ENCODE measurements around the gene DYTN. TPM values are rescaled to one million over a fixed set of nuclear protein-coding genes. Genes with fewer than 3 reads are reported as not detected.

Gene DYTN
- total RNA-seq, 1 donor from 2014 or later, result not detected

DNA sequence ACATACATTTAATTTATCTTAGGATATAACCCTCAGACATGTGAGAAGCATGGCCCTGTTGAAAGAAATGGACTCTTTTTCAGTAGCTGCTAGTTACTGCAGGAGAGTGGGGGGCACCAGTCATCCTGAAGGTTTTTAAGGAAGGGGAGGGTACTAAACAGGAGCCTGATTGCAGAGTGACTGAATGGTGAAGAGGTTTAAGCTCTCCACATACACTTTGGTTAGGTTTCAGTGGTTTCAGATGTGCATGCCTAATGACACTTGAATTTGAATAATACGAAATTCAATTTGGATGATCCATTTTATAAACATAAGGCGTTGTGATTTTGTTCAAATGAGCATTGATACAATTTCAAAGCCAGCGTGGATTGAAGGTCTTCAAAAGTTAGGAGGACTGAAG is 86.9 kb downstream of the DYTN start:
- no peaks in the 10 kb centered on the region for H3K36me3 Mint-ChIP-seq (ENCODE audit: low read depth)
- peaks cover 5% of the 10 kb centered on the region for H3K4me1 Mint-ChIP-seq
- peaks cover 33% of the 10 kb centered on the region for H3K27me3 Mint-ChIP-seq (ENCODE audit: low read depth)
- no peak overlapping the region for H3K4me3 Mint-ChIP-seq
- H3K27ac Mint-ChIP-seq (ENCODE audit: unreplicated experiment), result no peak overlapping the region
- DNase-seq (ENCODE audit: low read depth, low spot score), result no peak
- no peaks in the 10 kb centered on the region for H3K9me3 Mint-ChIP-seq
- TF ChIP-seq, protein P1, sequence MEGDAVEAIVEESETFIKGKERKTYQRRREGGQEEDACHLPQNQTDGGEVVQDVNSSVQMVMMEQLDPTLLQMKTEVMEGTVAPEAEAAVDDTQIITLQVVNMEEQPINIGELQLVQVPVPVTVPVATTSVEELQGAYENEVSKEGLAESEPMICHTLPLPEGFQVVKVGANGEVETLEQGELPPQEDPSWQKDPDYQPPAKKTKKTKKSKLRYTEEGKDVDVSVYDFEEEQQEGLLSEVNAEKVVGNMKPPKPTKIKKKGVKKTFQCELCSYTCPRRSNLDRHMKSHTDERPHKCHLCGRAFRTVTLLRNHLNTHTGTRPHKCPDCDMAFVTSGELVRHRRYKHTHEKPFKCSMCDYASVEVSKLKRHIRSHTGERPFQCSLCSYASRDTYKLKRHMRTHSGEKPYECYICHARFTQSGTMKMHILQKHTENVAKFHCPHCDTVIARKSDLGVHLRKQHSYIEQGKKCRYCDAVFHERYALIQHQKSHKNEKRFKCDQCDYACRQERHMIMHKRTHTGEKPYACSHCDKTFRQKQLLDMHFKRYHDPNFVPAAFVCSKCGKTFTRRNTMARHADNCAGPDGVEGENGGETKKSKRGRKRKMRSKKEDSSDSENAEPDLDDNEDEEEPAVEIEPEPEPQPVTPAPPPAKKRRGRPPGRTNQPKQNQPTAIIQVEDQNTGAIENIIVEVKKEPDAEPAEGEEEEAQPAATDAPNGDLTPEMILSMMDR (conservative IDR thresholded peaks at IDR 0.05), result no peak

DNA sequence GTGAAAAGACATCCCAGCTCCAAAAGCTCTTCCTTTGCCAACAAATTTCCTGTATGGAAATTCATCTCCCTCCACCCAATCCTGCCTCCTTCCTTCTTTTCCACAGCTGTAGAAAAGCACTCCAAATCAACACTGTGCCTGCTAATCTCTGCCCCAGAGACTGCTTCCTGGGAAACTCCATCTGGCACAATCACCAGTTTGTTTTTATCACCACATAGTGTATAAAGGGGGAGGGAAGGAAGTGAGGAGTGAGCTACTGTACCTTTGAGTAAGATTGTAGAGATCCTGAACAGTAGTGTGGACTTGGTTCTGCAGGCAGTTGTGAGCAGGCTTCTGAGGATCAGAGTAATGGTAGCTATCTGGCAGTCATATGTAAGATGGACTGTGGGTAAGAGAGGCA is 90.6 kb downstream of the DYTN start:
- TF ChIP-seq, protein P1 (conservative IDR thresholded peaks at IDR 0.05), result no peak
- H3K36me3 Mint-ChIP-seq (ENCODE audit: low read depth), result no peaks in the 10 kb centered on the region
- H3K27me3 Mint-ChIP-seq (ENCODE audit: low read depth), result peaks cover 16% of the 10 kb centered on the region
- H3K4me1 Mint-ChIP-seq, result peaks cover 5% of the 10 kb centered on the region
- no peak overlapping the region for H3K27ac Mint-ChIP-seq (ENCODE audit: unreplicated experiment)
- no peak overlapping the region for H3K4me3 Mint-ChIP-seq
- H3K9me3 Mint-ChIP-seq, result no peaks in the 10 kb centered on the region
- DNase-seq (ENCODE audit: low read depth, low spot score), result no peak

DNA sequence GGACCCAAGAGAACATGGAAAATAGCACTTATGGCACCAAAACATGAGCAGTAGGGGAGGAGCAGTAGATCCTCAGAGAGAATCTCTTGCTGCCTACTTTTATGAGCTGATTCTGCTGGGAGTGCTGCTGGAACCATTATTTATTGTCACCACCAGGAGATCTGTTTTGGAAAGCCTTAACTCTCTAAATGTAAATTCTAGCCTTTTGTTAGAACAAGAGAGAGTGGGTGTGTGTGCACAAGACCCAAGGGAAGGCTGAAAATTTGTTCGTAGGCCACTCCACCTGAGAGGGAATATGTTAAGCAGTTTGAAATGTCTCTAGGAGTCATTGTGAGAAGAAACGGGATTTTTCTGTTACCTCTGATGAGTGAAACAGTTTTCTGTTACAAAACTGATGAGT is 92.1 kb downstream of the DYTN start:
- TF ChIP-seq, protein P1 (conservative IDR thresholded peaks at IDR 0.05), result no peak
- Mint-ChIP-seq H3K4me3 (no peak overlapping the region), H3K36me3 (ENCODE audit: low read depth) (no peaks in the 10 kb centered on the region), H3K4me1 (peaks cover 5% of the 10 kb centered on the region), H3K27ac (ENCODE audit: unreplicated experiment) (no peak overlapping the region), H3K9me3 (no peaks in the 10 kb centered on the region), H3K27me3 (ENCODE audit: low read depth) (peaks cover 16% of the 10 kb centered on the region)
- no peak for DNase-seq (ENCODE audit: low read depth, low spot score)

DNA sequence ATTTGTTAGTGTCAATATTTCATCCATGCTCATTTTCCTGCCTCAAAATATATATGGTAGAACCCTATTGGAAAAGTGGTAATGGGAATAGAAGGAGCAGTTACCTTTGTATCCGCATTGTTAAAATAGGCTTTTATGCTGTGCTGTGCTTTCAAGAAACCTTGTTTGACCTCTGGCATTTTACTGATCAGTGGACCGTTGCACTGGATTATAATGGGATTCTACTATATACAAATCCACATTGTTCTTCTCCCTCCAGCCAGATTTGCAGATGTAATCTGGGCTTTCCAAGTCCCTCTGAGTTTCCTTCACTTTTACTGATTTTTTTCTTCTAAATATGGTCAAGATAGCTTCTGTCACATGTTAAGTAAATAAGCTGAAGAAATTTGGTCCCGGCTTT is 99.2 kb downstream of the DYTN start:
- H3K36me3 Mint-ChIP-seq (ENCODE audit: low read depth), result no peaks in the 10 kb centered on the region
- H3K27me3 Mint-ChIP-seq (ENCODE audit: low read depth), result no peaks in the 10 kb centered on the region
- TF ChIP-seq, protein P1 (conservative IDR thresholded peaks at IDR 0.05), result no peak
- H3K27ac Mint-ChIP-seq (ENCODE audit: unreplicated experiment), result no peak overlapping the region
- H3K9me3 Mint-ChIP-seq, result no peaks in the 10 kb centered on the region
- peaks cover 21% of the 10 kb centered on the region for H3K4me1 Mint-ChIP-seq
- no peak overlapping the region for H3K4me3 Mint-ChIP-seq
- no peak for DNase-seq (ENCODE audit: low read depth, low spot score)

DNA sequence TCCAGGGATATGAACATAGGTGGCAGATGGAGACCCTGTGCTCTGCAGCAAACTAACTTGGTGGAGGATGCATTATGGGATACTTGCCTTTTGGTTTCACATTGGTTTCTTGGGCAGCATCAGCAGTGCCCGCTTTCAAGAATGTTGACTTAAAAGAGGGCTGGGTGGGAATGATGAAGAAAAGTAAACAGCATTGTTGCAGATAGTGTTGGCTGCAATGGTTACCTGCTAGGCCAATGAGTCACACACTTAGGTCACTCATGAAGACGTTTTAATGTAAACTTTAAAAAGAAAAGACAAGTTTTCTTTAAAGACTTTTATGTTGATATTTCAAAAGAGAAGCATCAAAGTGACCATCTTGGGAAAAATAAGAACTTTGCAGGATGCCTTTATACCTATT is 102.0 kb downstream of the DYTN start:
- H3K27me3 Mint-ChIP-seq (ENCODE audit: low read depth), result no peaks in the 10 kb centered on the region
- TF ChIP-seq, protein P1 (conservative IDR thresholded peaks at IDR 0.05), result no peak
- no peak overlapping the region for H3K27ac Mint-ChIP-seq (ENCODE audit: unreplicated experiment)
- H3K9me3 Mint-ChIP-seq, result no peaks in the 10 kb centered on the region
- DNase-seq (ENCODE audit: low read depth, low spot score), result no peak
- H3K4me1 Mint-ChIP-seq, result peaks cover 21% of the 10 kb centered on the region
- no peak overlapping the region for H3K4me3 Mint-ChIP-seq
- H3K36me3 Mint-ChIP-seq (ENCODE audit: low read depth), result peaks cover 3% of the 10 kb centered on the region
